ENCODE results near the gene TNFAIP2.
"Not testable (repeated sequence)": the region's sequence is repeated elsewhere in the genome, so short reads cannot be mapped to it uniquely, and the experiment has no call there.

Gene TNFAIP2

DNA sequence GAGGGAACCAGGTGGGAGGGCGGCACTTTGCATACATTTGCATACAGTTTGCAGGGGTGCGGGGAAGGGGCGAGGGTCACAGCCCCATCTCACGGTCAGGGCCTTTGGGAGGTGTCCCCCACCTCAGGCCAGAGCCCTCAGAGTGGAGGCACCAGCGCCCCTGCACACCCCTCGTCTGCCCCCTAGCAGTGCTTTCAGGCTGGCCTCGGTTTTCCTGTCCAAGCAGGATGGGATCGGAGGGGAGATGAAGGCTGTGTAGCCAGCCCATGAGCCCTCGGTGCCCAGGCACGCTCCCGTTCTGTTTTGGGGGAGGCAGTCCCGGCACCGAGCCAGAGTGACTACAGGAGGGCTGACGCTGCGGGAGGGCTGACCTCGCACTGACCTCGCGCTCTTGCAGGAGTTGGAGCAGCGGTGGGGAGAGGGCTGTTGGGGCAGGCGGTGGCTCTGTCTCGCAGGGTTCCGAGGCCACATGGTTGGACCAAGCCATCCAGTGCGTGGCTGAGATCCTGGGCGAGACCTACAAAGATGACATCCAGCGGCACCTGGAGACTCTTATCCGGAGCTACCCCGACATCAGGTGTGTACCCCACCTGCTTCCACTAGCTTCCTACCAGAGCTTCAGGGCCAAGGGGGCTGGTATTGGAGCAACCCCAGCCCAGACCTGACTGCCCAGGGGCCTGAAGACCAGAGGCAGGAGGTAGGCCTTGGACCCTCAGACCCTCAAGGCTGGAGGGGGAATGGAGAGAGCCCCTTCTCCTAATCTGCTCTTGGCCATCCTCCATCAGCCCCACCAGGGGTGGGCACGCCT is 15.1 kb upstream of the TNFAIP2 start:
- no peak for DNase-seq

DNA sequence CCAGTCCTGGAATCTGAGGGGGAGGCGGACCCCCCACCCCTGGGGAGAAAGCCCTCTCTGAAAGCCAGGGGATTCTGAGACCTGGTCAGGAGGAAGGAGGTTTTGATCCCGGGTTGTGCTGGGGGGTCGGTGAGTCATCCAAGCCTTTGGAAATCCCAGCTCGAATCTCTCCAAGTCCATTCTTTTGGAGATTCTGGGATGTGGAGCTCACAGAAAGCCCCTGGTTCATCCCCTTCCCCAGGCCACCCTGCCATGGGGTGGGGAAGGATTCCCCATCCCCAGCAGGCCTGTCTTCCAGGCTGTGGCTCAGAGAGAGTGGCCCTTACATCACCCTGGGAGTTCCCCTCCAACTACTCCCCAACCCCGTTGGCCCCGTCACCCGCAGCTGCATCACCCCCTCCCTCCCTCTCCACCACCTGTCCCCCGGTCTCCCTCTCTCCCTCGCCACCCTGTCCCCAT is 14.5 kb upstream of the TNFAIP2 start:
- DNase-seq, result no peak

DNA sequence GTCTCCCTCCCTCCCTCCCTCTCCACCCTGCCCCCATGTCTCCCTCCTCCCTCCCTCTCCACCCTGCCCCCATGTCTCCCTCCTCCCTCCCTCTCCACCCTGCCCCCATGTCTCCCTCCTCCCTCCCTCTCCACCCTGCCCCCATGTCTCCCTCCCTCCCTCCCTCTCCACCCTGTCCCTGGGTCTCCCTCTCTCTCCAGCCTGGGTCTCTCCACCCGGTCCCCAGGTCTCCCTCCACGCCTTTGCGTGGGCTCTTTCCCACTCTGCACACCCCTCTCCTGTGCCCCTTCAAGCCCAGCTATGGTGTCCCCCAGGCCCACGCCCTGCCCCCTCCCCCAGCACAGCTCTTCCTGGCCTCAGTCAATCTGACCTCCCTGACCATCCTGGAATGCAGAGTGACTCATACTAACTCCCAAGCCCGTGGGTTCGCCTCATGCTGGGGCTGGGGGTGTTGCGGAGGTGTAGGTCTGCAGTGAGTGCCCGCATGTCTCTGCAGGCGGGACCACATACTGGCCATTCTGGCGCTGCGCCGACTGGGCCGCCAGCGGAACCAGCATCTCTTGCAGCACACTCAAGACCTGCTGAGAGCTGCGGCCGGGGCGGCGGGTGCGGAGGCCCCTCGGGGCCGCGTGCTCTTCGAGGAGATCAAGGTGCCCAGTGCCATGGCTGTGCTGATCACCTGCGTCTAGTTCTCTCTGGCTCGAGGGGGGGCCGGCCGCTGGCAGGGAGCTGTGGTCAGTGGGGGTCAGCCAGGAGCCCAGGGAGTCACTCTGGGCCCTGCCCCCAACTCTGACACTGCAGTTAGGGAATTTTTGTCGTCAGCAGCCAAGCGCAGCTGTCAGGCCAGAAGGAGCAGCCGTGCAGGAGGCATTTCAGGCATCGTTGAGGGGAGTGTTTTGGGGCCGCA is 13.5 kb upstream of the TNFAIP2 start:
- DNase-seq, result no peak

DNA sequence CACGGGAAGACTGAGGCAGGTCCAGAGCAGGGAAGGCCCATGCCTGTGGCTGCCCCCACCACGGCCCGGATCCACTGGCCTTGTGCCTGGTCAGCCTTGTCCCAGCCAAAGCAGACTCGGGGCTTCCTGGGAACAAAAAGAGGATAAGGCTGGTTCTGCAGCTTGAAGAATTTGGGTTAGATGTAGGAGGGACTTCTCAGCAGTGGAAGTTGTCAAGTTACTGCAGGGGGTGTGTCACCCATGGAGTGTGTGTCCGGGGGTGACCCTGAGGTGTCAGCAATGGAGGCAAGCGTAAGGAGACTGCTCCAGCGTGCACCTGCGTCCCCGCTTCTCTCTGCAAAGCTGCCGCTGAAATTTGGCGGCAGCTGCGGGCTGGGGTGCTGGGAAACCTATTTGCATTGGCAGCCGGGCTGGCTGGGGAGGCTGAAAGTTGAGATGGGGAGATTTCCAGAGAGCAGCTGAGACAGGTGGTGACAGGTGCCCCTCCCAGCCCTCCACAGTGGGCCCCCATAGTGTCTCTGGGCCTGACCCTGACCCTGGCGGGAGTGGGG is 12.5 kb upstream of the TNFAIP2 start:
- no peak for DNase-seq

DNA sequence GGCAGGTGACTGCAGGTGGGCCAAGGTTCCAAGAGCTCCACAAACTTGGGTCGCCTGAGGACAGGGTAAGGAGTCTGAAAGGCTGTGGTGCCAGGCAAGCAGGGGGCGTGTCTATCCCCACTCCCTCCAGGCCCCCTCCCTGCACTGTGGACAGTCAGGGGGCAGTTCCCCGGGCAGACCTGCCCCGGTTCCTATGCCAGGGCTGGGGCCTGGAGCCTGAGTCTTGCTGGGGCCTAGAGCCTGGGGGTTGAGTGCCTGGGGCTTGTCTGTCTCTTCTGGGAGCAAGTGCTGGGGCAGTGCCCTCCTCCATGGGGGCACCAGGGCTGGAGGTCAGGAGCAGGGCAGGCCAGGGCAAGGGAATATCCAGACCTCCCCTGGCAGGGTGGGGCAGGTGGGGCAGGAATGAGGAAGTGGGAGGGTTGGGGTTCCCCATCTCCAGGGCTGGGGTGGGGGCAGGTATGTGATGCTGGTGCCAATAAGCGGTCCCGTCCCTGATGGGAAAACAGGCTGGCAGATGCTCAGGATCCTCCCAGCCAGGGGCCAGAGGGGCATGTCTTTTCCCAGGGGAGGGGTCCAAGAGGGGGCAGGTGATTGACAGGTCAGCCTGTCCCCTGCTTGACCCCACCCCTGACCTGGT is 11.9 kb upstream of the TNFAIP2 start:
- DNase-seq, result no peak

DNA sequence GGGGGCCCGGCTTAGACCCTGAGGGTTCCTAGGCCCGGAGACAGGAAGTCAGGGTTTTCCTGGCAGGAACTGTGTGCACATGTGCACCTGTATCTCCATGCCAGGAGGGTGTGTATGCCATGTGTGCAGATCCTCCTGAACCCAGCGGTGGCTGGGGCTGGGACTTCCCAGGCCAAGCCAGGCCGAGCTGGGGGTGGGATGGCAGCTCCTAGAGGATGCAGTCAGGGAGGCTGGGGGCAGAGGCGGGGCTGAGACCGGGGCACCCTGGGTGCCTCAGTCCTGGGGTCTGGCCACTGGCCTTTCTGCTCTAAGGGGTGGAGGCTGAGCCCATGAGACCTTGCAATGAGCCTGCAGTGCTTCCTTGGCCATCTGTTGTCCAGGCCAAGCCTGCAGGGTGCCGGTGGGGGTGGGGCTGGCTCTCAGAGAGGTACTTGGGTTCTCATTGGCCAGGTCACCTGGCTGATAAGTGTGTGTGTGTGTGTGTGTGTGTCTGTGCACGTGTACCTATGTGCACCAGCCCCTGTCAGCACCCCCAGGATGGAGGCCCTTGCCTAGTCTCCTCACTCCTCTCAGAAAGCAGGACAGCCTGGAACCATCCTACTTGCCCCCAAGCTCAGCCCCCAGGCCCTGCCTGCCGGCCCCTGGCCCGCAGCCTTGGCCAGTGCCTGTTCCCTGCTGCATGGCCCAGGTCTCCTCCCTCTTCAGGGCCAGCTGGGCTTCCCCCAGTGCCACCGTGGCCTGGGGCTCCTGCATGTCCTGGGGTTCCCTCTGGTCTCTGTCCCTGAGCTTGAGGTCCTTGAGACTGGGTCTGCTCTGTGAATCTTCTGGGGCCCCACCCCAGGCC is 10.6 kb upstream of the TNFAIP2 start:
- DNase-seq, result no peak

DNA sequence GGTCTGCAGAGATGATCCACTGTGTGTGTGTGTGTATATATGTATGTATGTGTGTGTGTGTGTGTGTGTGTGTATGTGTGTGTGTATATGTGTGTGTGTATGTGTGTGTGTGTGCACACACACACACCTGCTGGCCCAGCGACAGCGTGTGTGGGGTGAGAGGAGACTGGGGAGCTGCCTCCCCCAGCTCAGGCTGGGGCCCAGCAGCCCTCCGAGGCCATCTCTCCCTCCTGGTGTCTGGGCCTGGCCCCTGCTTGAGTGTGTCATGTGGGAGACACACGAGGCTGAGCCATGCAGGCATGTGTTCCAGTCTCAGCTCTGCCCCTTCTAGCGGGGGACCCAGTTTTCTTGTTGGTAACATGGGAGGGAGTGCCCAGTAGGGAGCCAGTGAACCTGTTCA is 10.0 kb upstream of the TNFAIP2 start:
- DNase-seq, result no peak

DNA sequence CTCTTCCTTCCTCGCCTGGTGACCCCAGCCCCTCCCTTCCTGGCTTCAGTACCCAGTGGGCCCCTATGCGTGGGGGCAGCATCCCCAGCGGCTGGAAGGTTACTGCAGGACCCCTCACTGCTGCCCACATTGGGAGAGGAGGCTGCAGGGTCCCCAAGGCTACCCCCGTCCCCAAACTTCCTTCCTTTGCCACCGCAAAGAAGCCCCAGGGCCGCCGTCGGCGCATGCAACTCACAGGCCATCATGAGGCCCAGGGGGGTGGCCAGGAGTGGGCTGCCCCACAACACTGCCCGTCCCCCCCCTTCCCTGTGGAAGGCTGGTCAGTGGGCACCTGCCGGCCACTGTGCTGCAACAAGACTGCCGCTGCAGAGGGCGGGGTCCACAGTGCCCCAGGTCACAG is 9.5 kb upstream of the TNFAIP2 start:
- DNase-seq, result no peak

DNA sequence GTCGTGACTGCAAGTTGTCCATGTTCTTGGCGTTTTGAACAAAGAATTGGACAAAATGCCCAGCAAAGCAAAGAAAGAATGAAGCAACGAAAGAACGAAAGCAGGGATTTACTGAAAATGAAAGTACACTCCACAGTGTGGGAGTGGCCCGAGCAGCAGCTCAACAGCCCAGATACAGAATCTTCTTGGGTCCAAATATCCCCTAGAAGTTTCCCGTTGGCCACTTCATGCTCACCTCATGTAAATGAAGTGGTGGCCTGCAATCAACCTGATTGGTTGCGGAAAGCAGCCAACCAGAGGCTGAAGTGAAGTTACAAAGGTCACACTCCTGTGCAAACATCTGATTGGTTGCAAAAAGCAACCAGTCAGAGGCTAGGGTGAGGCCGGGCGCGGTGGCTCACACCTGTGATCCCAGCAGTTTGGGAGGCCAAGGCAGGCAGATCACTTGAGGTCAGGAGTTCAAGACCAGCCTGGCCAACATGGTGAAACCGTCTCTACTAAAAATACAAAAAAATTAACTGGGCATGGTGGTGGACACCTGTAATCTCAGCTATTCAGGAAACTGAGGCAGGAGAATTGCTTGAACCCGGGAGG is 8.1 kb upstream of the TNFAIP2 start:
- not testable (repeated sequence) for DNase-seq

DNA sequence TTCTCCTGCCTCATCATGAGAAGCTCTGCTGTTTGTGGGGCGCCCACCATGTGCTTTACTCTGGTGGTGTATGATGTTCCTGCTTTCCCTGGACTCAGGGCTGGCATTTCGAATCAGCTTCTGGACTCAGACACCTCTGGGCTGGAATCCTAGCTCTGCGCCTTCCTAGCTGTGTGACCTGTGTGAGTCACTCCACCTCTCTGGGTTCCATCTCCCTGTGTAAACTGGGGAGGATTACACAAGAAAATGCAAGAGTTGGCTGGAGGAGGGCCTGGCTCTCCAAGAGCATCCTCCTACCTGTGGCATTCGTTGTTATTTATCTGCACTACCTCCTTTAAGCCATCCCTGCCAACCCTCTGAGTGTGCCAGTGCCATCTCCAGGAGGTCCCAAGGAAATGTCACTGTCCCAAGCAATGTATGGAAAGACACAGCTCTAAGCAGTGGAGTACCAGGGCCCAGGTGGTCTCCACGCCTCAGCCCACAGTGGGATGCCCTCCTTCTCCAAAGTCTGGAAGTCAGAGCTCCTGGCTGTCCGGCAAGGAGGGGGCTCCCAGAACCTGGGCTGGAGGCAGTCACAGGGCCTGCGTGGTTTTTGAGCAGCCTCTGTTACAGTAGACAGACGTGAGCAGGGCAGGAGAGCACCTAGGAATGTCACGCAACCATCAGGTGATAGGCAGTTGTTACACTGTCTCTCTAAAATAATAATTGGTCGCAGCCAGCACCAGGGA is 7.3 kb upstream of the TNFAIP2 start:
- no peak for DNase-seq

DNA sequence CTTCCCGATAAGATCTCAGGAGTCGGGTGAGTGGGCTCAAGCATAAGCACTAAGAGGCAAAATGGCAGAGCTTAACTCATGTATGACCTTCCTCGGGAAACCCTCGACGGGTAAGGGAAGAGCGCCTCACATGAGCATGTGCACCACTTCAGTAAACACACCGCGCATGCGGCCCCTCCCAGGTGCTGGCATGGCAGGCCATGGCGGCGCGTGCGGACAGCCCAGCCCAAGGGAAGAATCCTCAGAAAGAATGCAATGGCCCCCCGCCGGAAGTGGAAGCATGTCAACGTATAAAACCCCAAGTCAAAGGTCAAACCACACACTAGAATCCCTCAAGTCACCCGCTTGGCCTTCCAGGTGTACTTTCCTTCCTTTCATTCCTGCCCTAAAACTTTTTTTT is 6.6 kb upstream of the TNFAIP2 start:
- DNase-seq, result no peak

DNA sequence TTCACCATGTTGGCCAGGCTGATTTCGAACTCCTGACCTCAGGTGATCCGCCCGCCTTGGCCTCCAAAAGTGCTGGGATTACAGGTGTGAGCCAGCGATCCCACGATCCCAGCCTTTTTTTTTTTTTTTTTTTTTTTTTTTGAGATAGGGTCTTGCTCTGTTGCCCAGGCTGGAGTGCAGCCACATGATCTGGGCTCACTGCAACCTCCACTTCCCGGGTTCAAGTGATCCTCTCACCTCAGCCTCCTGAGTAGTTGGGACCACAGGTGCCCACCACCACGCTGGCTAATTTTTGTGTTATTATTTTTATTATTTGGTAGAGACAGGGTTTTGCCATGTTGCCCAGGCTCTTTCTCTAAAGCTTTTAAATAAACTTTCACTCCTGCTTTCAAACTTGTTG is 5.8 kb upstream of the TNFAIP2 start:
- not testable (repeated sequence) for DNase-seq

DNA sequence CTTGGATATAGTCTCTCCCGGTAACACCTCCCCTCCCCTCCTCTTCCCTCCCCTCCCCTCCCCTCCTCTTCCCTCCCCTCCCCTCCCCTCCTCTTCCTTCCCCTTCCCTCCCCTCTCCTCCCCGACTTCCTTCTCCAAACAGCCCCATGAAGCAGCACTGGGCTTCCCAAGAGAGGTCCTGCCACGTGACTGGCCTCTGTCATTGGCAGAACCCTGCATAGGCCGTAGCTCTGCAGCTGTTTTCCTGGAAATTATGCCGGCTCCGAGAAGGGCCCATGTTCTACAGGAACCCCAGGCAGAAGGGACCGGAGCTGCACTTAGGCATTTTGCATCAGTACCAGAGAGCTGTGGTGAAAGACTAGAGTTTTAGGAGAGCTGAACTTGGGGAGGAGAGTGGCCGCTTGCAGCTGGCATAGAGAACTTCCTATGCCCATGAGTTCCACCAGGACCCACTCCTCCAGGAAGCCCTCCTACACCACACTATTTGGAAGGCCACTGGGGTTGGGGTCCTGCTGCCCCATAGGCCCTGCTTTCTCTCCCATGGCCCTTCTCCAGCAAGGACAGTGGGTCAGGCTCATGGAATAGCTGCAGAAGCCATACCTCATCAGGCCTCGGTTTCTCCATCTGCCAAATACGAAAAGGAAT is 5.1 kb upstream of the TNFAIP2 start:
- no peak for DNase-seq

DNA sequence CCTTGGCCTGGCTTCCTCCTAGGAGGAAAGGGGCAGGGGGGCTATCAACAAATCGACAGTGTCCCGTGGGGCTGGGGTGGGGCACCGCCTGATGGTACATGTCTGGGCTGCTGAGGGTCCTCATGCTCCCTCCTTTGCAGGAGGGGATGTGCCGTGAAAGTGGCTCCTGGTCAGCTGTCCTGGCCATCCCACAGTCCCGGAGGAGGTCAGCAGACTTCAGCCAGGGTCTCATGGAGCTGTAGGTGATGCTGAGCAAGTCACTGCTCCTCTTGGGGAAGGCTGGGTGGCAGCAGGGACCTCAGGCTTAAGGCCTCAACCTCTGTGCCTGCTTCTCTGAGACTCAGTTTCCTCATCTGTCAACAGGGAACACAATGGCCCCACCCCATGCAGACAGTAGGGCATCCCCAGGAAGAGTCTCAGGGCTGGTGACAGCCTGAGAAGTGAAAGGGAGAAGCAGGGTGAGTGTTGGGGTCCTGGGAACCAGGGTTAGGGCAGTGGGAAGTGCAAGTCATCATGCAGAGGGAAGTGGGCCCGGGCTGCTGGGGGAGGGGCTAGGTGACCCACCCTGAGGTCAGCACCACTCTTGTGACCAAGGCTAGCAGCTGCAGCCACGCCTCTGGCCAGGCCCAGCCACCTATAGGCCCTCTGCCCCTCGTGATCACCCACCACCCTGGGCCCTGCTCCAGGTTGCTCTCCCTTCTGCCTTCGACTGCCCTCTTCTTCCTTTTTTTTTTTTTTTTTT is 4.4 kb upstream of the TNFAIP2 start:
- no peak for DNase-seq

DNA sequence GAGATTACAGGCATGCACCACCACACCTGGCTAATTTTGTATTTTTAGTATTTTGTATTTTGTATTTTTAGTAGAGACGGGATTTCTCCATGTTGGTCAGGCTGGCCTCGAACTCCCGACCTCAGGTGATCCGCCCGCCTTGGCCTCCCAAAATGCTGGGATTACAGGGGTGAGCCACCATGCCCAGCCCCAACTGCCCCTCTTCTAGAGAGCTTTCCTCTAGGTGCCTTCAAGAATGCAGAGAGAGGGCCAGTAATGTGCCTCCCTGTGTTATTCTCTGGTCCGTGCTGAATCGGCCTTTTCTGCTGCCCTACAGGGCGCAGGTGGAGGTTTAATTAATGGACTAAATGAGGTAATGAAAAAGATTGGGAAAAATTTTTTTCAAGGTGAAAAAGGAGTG is 3.7 kb upstream of the TNFAIP2 start:
- not testable (repeated sequence) for DNase-seq

DNA sequence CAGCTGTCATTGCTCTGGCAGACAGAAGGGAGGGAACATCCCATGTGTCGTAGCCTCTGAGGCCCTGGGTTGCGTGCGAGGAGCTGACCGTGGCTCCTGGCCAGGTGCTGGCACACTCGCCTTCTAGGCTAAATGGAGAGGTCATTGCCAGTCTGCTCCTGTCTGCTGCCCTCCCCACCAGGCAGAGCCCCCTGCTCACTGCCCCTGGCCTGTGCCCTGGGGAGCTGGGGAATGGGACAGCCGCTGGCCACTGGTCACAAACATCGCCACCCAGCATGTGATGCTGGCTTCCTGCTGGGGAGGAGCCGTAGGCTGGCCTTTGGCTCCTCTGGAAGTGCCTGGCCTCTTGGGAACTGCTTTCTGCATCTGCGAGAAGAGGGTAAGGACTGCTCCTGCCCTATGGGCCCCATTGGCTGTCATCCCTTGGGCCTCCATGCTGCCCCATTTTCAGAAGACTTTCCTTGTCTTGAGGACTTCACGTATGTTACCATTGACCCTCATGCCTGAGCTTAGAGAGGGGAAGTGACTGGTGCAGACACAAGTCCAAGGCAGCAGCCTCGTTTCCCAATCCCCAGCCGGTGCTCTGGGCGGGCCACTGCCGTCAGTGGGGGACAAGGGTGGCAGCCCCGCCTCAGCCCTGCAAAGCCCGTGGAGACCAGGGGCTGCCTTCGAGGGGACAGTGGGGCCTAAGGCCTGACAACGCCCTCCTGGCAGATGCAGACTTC is 2.0 kb upstream of the TNFAIP2 start:
- no peak for DNase-seq

DNA sequence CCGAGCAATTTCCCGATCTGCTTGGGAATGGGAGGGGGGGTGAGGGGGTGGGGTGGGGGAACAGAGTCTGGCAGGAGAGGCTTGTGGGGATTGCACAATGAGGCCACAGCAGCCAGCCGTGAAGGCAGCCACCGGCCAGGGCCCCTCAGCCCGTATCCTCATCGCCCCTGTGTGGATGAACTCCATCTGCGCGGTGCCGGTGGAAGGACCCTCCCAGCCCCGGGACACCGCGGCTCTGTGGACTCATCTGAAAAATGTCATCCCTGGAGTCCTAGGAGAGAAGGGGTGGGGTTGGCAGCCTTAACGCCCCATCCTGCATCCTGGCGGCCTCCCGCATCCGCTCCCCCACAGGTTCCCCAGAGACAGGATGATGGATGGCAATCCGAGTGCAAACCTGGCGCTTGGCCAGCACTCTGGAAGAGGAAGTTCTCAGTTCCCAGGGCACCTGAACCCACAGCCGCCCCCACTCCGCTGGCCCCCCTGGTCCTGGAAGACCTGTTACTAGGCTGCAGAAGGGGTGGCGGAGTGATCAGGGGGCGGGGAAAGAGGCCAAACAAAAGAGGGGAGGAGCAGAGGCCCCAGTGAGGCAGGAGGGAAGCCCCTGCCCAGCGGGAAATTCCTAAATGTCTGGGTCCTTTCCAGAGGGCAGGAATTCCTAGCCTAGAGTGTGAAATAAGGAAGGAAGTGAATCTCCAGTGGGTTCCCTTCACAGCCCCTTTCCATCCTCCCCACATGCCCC is 1.2 kb upstream of the TNFAIP2 start:
- no peak for DNase-seq

DNA sequence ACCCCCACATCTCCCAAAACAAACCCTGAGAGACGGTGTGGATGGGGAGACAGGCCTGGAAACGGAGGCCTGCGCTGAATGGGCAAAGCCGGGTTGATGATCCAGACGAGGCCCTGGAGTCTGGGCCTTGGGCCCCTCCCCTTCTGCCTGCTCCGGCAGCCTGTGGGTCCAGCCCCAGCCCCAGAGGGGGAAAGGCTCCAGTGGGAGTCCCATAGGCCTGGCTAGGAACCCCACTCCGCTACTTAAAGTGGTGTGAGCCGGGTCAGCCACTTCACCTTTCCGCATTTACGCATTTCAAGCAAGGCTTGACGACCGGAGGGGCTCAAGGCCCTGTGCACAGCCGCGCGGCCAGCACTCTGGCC is 695 bp upstream of the TNFAIP2 start:
- no peak for DNase-seq
